ENCODE data around the gene GPATCH4. TPM values are rescaled to one million over a fixed set of nuclear protein-coding genes. Genes with fewer than 3 reads are reported as not detected.
"Not testable (repeated sequence)": the region's sequence is repeated elsewhere in the genome, so short reads cannot be mapped to it uniquely, and the experiment has no call there.

GPATCH4 gene
- polyA plus RNA-seq, 2 donors, result 14.3 to 20.8 TPM

GRCh38 chr1:156555715-156556114 is 45.6 kb downstream of the GPATCH4 start:
- no peak overlapping the region for H3K4me3 ChIP-seq (ENCODE audit: low read depth in 1 of 2, low read length in 2 of 2)
- H3K36me3 ChIP-seq (ENCODE audit: control insufficient read depth in 2 of 2, insufficient read depth in 2 of 2, low read length in 1 of 2), result peaks cover 0 to 5% of the 10 kb centered on the region in 2 donors
- no peaks in the 10 kb centered on the region for H3K4me1 ChIP-seq (ENCODE audit: control insufficient read depth in 2 of 2, insufficient read depth in 2 of 2, low read length in 1 of 2)
- H3K27me3 ChIP-seq (ENCODE audit: control insufficient read depth in 1 of 2, insufficient read depth in 2 of 2, low read length in 2 of 2), result no peaks in the 10 kb centered on the region
- no peak overlapping the region for H3K27ac ChIP-seq (ENCODE audit: low read depth in 2 of 2, low read length in 1 of 2)
- WGBS, 2 donors, result 70 to 71% methylated on average over 2 of the region's 2 CpGs
- H3K9me3 ChIP-seq (ENCODE audit: control insufficient read depth in 2 of 2, insufficient read depth in 1 of 2, low read depth in 1 of 2, low read length in 1 of 2), result no peaks in the 10 kb centered on the region

- no peaks in the 10 kb centered on the region for H3K27me3 ChIP-seq (ENCODE audit: control insufficient read depth in 1 of 2, insufficient read depth in 2 of 2, low read length in 2 of 2)
- H3K4me3 ChIP-seq (ENCODE audit: low read depth in 1 of 2, low read length in 2 of 2), result no peak overlapping the region
- H3K9me3 ChIP-seq (ENCODE audit: control insufficient read depth in 2 of 2, insufficient read depth in 1 of 2, low read depth in 1 of 2, low read length in 1 of 2), result no peaks in the 10 kb centered on the region
- 82 to 83% methylated on average over 8 of the region's 8 CpGs for WGBS, 2 donors
- H3K36me3 ChIP-seq (ENCODE audit: control insufficient read depth in 2 of 2, insufficient read depth in 2 of 2, low read length in 1 of 2), result peaks cover 0 to 5% of the 10 kb centered on the region in 2 donors
- no peaks in the 10 kb centered on the region for H3K4me1 ChIP-seq (ENCODE audit: control insufficient read depth in 2 of 2, insufficient read depth in 2 of 2, low read length in 1 of 2)
- no peak overlapping the region for H3K27ac ChIP-seq (ENCODE audit: low read depth in 2 of 2, low read length in 1 of 2)
Observed at GRCh38 chr1:156554971-156555370, 46.3 kb downstream of the GPATCH4 start.

- H3K9me3 ChIP-seq (ENCODE audit: control insufficient read depth in 2 of 2, insufficient read depth in 1 of 2, low read depth in 1 of 2, low read length in 1 of 2), result no peaks in the 10 kb centered on the region
- WGBS, 2 donors, result 90 to 93% methylated on average over 6 of the region's 6 CpGs
- no peak overlapping the region for H3K4me3 ChIP-seq (ENCODE audit: low read depth in 1 of 2, low read length in 2 of 2)
- H3K27me3 ChIP-seq (ENCODE audit: control insufficient read depth in 1 of 2, insufficient read depth in 2 of 2, low read length in 2 of 2), result no peaks in the 10 kb centered on the region
- no peak overlapping the region for H3K27ac ChIP-seq (ENCODE audit: low read depth in 2 of 2, low read length in 1 of 2)
- no peaks in the 10 kb centered on the region for H3K4me1 ChIP-seq (ENCODE audit: control insufficient read depth in 2 of 2, insufficient read depth in 2 of 2, low read length in 1 of 2)
- H3K36me3 ChIP-seq (ENCODE audit: control insufficient read depth in 2 of 2, insufficient read depth in 2 of 2, low read length in 1 of 2), result peaks cover 0 to 5% of the 10 kb centered on the region in 2 donors
Observed at GRCh38 chr1:156553860-156554485, 47.3 kb downstream of the GPATCH4 start.

GRCh38 chr1:156552937-156553336 is 48.3 kb downstream of the GPATCH4 start:
- H3K27ac ChIP-seq (ENCODE audit: low read depth in 2 of 2, low read length in 1 of 2); H3K4me1 ChIP-seq (ENCODE audit: control insufficient read depth in 2 of 2, insufficient read depth in 2 of 2, low read length in 1 of 2); H3K4me3 ChIP-seq (ENCODE audit: low read depth in 1 of 2, low read length in 2 of 2); H3K27me3 ChIP-seq (ENCODE audit: control insufficient read depth in 1 of 2, insufficient read depth in 2 of 2, low read length in 2 of 2); H3K9me3 ChIP-seq (ENCODE audit: control insufficient read depth in 2 of 2, insufficient read depth in 1 of 2, low read depth in 1 of 2, low read length in 1 of 2); H3K36me3 ChIP-seq (ENCODE audit: control insufficient read depth in 2 of 2, insufficient read depth in 2 of 2, low read length in 1 of 2): not testable (repeated sequence)
- WGBS, 2 donors, result 72 to 87% methylated on average over 4 of the region's 4 CpGs

GRCh38 chr1:156552518-156552917 is 48.8 kb downstream of the GPATCH4 start:
- 75% methylated on average over 5 of the region's 5 CpGs for WGBS, 2 donors

GRCh38 chr1:156551869-156552268 is 49.4 kb downstream of the GPATCH4 start:
- Histone ChIP-seq H3K4me1 (ENCODE audit: control insufficient read depth in 2 of 2, insufficient read depth in 2 of 2, low read length in 1 of 2) (no peaks in the 10 kb centered on the region), H3K9me3 (ENCODE audit: control insufficient read depth in 2 of 2, insufficient read depth in 1 of 2, low read depth in 1 of 2, low read length in 1 of 2) (no peaks in the 10 kb centered on the region), H3K4me3 (ENCODE audit: low read depth in 1 of 2, low read length in 2 of 2) (no peak overlapping the region), H3K27me3 (ENCODE audit: control insufficient read depth in 1 of 2, insufficient read depth in 2 of 2, low read length in 2 of 2) (no peaks in the 10 kb centered on the region), H3K27ac (ENCODE audit: low read depth in 2 of 2, low read length in 1 of 2) (no peak overlapping the region), H3K36me3 (ENCODE audit: control insufficient read depth in 2 of 2, insufficient read depth in 2 of 2, low read length in 1 of 2) (peaks cover 0 to 12% of the 10 kb centered on the region in 2 donors)
- 86 to 87% methylated on average over 6 of the region's 6 CpGs for WGBS, 2 donors

More at GRCh38 chr1:156552518-156552917, 48.8 kb downstream of the GPATCH4 start:
- no peaks in the 10 kb centered on the region for H3K9me3 ChIP-seq (ENCODE audit: control insufficient read depth in 2 of 2, insufficient read depth in 1 of 2, low read depth in 1 of 2, low read length in 1 of 2)
- H3K27me3 ChIP-seq (ENCODE audit: control insufficient read depth in 1 of 2, insufficient read depth in 2 of 2, low read length in 2 of 2), result no peaks in the 10 kb centered on the region
- H3K36me3 ChIP-seq (ENCODE audit: control insufficient read depth in 2 of 2, insufficient read depth in 2 of 2, low read length in 1 of 2), result peaks cover 0 to 10% of the 10 kb centered on the region in 2 donors
- H3K4me1 ChIP-seq (ENCODE audit: control insufficient read depth in 2 of 2, insufficient read depth in 2 of 2, low read length in 1 of 2), result no peaks in the 10 kb centered on the region
- no peak overlapping the region for H3K4me3 ChIP-seq (ENCODE audit: low read depth in 1 of 2, low read length in 2 of 2)
- no peak overlapping the region for H3K27ac ChIP-seq (ENCODE audit: low read depth in 2 of 2, low read length in 1 of 2)

- Histone ChIP-seq H3K36me3 (ENCODE audit: control insufficient read depth in 2 of 2, insufficient read depth in 2 of 2, low read length in 1 of 2) (peaks cover 0 to 8% of the 10 kb centered on the region in 2 donors), H3K9me3 (ENCODE audit: control insufficient read depth in 2 of 2, insufficient read depth in 1 of 2, low read depth in 1 of 2, low read length in 1 of 2) (no peaks in the 10 kb centered on the region), H3K27ac (ENCODE audit: low read depth in 2 of 2, low read length in 1 of 2) (no peak overlapping the region), H3K4me3 (ENCODE audit: low read depth in 1 of 2, low read length in 2 of 2) (no peak overlapping the region), H3K27me3 (ENCODE audit: control insufficient read depth in 1 of 2, insufficient read depth in 2 of 2, low read length in 2 of 2) (no peaks in the 10 kb centered on the region), H3K4me1 (ENCODE audit: control insufficient read depth in 2 of 2, insufficient read depth in 2 of 2, low read length in 1 of 2) (no peaks in the 10 kb centered on the region)
- WGBS, 2 donors, result 66 to 91% methylated on average over 3 of the region's 3 CpGs
Observed at GRCh38 chr1:156551066-156551643, 50.1 kb downstream of the GPATCH4 start.

- 82 to 83% methylated on average over 5 of the region's 5 CpGs for WGBS, 2 donors
- H3K27ac ChIP-seq (ENCODE audit: low read depth in 2 of 2, low read length in 1 of 2), result no peak overlapping the region
- peaks cover 0 to 7% of the 10 kb centered on the region in 2 donors for H3K36me3 ChIP-seq (ENCODE audit: control insufficient read depth in 2 of 2, insufficient read depth in 2 of 2, low read length in 1 of 2)
Observed at GRCh38 chr1:156550346-156550745, 50.9 kb downstream of the GPATCH4 start.

GRCh38 chr1:156549831-156550230 is 51.4 kb downstream of the GPATCH4 start:
- Histone ChIP-seq H3K27ac (ENCODE audit: low read depth in 2 of 2, low read length in 1 of 2) (no peak overlapping the region), H3K9me3 (ENCODE audit: control insufficient read depth in 2 of 2, insufficient read depth in 1 of 2, low read depth in 1 of 2, low read length in 1 of 2) (no peaks in the 10 kb centered on the region), H3K4me3 (ENCODE audit: low read depth in 1 of 2, low read length in 2 of 2) (no peak overlapping the region), H3K4me1 (ENCODE audit: control insufficient read depth in 2 of 2, insufficient read depth in 2 of 2, low read length in 1 of 2) (no peaks in the 10 kb centered on the region), H3K36me3 (ENCODE audit: control insufficient read depth in 2 of 2, insufficient read depth in 2 of 2, low read length in 1 of 2) (peaks cover 0 to 7% of the 10 kb centered on the region in 2 donors), H3K27me3 (ENCODE audit: control insufficient read depth in 1 of 2, insufficient read depth in 2 of 2, low read length in 2 of 2) (no peaks in the 10 kb centered on the region)
- 67 to 70% methylated on average over 1 of the region's 1 CpG for WGBS, 2 donors

More at GRCh38 chr1:156550346-156550745, 50.9 kb downstream of the GPATCH4 start:
- H3K9me3 ChIP-seq (ENCODE audit: control insufficient read depth in 2 of 2, insufficient read depth in 1 of 2, low read depth in 1 of 2, low read length in 1 of 2), result no peaks in the 10 kb centered on the region
- no peaks in the 10 kb centered on the region for H3K4me1 ChIP-seq (ENCODE audit: control insufficient read depth in 2 of 2, insufficient read depth in 2 of 2, low read length in 1 of 2)
- H3K4me3 ChIP-seq (ENCODE audit: low read depth in 1 of 2, low read length in 2 of 2), result no peak overlapping the region
- no peaks in the 10 kb centered on the region for H3K27me3 ChIP-seq (ENCODE audit: control insufficient read depth in 1 of 2, insufficient read depth in 2 of 2, low read length in 2 of 2)

GRCh38 chr1:156549390-156549789 is 51.9 kb downstream of the GPATCH4 start:
- no peak overlapping the region for H3K4me3 ChIP-seq (ENCODE audit: low read depth in 1 of 2, low read length in 2 of 2)
- H3K9me3 ChIP-seq (ENCODE audit: control insufficient read depth in 2 of 2, insufficient read depth in 1 of 2, low read depth in 1 of 2, low read length in 1 of 2), result no peaks in the 10 kb centered on the region
- WGBS, 2 donors, result 86 to 88% methylated on average over 2 of the region's 2 CpGs
- no peaks in the 10 kb centered on the region for H3K4me1 ChIP-seq (ENCODE audit: control insufficient read depth in 2 of 2, insufficient read depth in 2 of 2, low read length in 1 of 2)
- H3K27me3 ChIP-seq (ENCODE audit: control insufficient read depth in 1 of 2, insufficient read depth in 2 of 2, low read length in 2 of 2), result no peaks in the 10 kb centered on the region
- no peak overlapping the region for H3K27ac ChIP-seq (ENCODE audit: low read depth in 2 of 2, low read length in 1 of 2)
- H3K36me3 ChIP-seq (ENCODE audit: control insufficient read depth in 2 of 2, insufficient read depth in 2 of 2, low read length in 1 of 2), result peaks cover 0 to 7% of the 10 kb centered on the region in 2 donors
